HL-60 (cell line): ENCODE data around the gene PTPRM.

Source experiments
- DNase-seq, 2 experiments: peaks; one replicate each; pipeline ENCODE4 v3.0.0-alpha.2; 2010 to 2020; ENCODE audit warnings: low read depth in 1 of 2, low spot score in 1 of 2
- H3K27ac ChIP-seq: fragments of 250-450 bp; sonication (Bioruptor Pico); replicated peaks from 2 replicates; pipeline ENCODE4 v1.5.1; 2020; ENCODE audit warnings: mild to moderate bottlenecking, moderate library complexity
- H3K27me3 ChIP-seq: fragments of 250-450 bp; sonication (Bioruptor Pico); 2 replicates; pipeline ENCODE4 v1.5.1; 2021; ENCODE audit warnings: mild to moderate bottlenecking, moderate library complexity; ENCODE audit not compliant: insufficient read depth, poor library complexity, severe bottlenecking
- H3K4me3 ChIP-seq: replicated peaks from 2 replicates; pipeline ENCODE4 v1.5.1; 2011; ENCODE audit warnings: mild to moderate bottlenecking, control low read depth, low read length; ENCODE audit not compliant: insufficient read depth
- GABPA ChIP-seq: IDR thresholded peaks from 2 replicates; pipeline ENCODE4 v1.6.1; 2012; ENCODE audit warnings: low read depth
- POLR2AphosphoS5 ChIP-seq: IDR thresholded peaks from 2 replicates; pipeline ENCODE4 v1.6.1; 2012; ENCODE audit warnings: low read depth
- REST ChIP-seq: IDR thresholded peaks from 2 replicates; pipeline ENCODE4 v1.6.1; 2012; ENCODE audit warnings: low read depth; ENCODE audit not compliant: insufficient replicate concordance
- SPI1 ChIP-seq: IDR thresholded peaks from 2 replicates; pipeline ENCODE4 v1.6.1; 2012; ENCODE audit warnings: low read depth, mild to moderate bottlenecking, borderline replicate concordance
- TF ChIP-seq, protein P1 (sequence below): IDR thresholded peaks from one replicate; pipeline ENCODE4 v1.5.1; 2011; ENCODE audit warnings: low read length, control low read depth, inconsistent platforms; ENCODE audit not compliant: insufficient read depth

The PTPRM gene

DNA sequence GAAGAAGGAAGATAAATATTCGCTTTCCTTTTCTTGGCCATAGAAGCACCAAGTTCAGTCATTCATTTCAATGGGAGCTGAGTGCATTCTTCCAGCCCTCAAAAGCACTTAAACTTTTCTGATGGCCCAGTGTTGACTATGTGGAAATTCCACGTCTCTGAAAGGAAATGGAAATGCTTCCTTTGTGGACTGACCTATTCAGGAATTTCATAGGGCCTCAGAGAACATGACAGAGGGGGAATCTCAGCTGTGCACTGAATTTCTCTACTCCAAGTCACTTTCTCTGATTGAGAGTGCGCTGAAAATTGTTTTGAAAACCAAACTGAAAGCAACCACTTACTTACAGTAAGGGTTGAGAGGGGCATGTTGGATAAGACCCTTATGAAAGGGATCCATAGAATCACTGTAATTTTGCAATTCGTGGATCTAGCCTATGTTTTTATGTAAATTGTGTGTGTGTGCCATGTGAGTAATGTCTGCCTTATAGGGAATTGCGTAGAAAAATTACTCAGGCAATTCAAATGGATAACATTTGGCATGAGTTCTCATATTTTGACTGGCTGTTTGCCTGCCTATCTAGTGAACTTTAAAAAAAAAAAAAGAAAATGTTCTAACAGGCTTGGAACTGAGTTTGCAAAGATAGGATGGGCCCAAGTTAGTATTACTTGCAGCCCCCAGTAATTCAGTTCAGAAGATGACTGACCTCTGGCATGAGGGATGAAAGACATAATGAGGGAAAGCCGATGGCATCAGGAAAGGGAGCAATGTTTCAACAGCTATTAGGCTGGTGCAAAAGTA, 437.0 kb downstream of the PTPRM start:
- Histone ChIP-seq H3K27ac (no peak overlapping the region), H3K4me3 (no peak overlapping the region), H3K27me3 (no peaks in the 10 kb centered on the region)
- DNase-seq: no peak
- TF ChIP-seq REST: no peak
- no peak for TF ChIP-seq GABPA
- TF ChIP-seq POLR2AphosphoS5: no peak
- TF ChIP-seq, protein P1, sequence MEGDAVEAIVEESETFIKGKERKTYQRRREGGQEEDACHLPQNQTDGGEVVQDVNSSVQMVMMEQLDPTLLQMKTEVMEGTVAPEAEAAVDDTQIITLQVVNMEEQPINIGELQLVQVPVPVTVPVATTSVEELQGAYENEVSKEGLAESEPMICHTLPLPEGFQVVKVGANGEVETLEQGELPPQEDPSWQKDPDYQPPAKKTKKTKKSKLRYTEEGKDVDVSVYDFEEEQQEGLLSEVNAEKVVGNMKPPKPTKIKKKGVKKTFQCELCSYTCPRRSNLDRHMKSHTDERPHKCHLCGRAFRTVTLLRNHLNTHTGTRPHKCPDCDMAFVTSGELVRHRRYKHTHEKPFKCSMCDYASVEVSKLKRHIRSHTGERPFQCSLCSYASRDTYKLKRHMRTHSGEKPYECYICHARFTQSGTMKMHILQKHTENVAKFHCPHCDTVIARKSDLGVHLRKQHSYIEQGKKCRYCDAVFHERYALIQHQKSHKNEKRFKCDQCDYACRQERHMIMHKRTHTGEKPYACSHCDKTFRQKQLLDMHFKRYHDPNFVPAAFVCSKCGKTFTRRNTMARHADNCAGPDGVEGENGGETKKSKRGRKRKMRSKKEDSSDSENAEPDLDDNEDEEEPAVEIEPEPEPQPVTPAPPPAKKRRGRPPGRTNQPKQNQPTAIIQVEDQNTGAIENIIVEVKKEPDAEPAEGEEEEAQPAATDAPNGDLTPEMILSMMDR: no peak
- no peak for TF ChIP-seq SPI1

DNA sequence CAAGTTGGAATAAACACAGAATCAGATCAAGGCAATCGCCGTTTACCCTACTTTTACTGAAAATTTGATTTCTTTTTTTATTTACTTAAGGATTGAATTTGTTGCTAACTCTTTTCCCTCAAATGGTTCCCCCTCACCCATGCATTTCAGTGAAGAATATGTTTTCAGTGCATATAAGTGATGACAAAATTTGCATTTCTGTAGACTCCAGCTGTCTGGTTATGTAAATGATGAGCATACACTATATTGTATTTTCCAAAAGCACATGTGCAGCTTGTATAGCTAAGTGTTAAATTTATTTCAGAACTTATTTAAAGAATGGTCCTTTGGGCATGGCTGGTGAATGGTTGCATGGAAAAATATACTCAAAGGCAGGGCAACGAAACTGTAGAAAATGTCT, 437.7 kb downstream of the PTPRM start:
- no peak for DNase-seq
- no peak overlapping the region for H3K4me3 ChIP-seq
- no peak for TF ChIP-seq POLR2AphosphoS5
- no peak for TF ChIP-seq REST
- TF ChIP-seq, protein P1: no peak
- no peak for TF ChIP-seq GABPA
- TF ChIP-seq SPI1: no peak
- H3K27me3 ChIP-seq: no peaks in the 10 kb centered on the region
- no peak overlapping the region for H3K27ac ChIP-seq

GRCh38 chr18:8005870-8006569, 438.9 kb downstream of the PTPRM start:
- TF ChIP-seq SPI1: no peak
- TF ChIP-seq REST: no peak
- no peak for TF ChIP-seq POLR2AphosphoS5
- TF ChIP-seq GABPA: no peak
- TF ChIP-seq, protein P1: no peak
- DNase-seq: no peak
- no peak overlapping the region for H3K4me3 ChIP-seq
- peaks cover 2% of the 10 kb centered on the region for H3K27me3 ChIP-seq
- H3K27ac ChIP-seq: no peak overlapping the region
